HCT116 (cell line): Measurements from ENCODE around the gene SLC6A2. TPM values are rescaled to one million over a fixed set of nuclear protein-coding genes. Genes with fewer than 3 reads are reported as not detected.

ENCODE experiments used
- ATAC-seq: fragments of 200-7000 bp; cut with Tn5 transposase; 2 replicates; pipeline ENCODE4 v1.9.1; 2020; ENCODE audit warnings: mild to moderate bottlenecking, moderate library complexity
- BruUV-seq: library from RNA; stranded (reverse); fragments of 400-500 nt; replicated peaks from 2 replicates; lab custom pipeline; 2021; lab: Mats Ljungman, UMichigan
- CTCF ChIA-PET: fragments of 300-600 bp; sonication (Branson Sonifier 250); formaldehyde crosslinking; loops from one replicate; lab custom pipeline; 2021; ENCODE audit warnings: antibody characterized with exemption; lab: Charles Lee
- POLR2A ChIA-PET: fragments of 300-600, 350-600 bp; sonication (Branson Sonifier 250); formaldehyde crosslinking; loops from one replicate; lab custom pipeline; 2021; ENCODE audit warnings: antibody characterized with exemption; lab: Charles Lee
- RAD21 ChIA-PET, 2 experiments: fragments of 300-600 bp; sonication (Branson Sonifier 250); formaldehyde crosslinking; loops; one replicate each; lab custom pipeline; 2023; ENCODE audit warnings: low total read pairs in 2 of 2; ENCODE audit not compliant: uncharacterized antibody in 2 of 2, unreplicated experiment in 2 of 2, low non-redundant PET in 1 of 2; lab: Charles Lee
- DNase-seq: peaks from one replicate; pipeline ENCODE4 v3.0.0-alpha.2; 2010; ENCODE audit warnings: low read depth, low spot score
- H2AFZ ChIP-seq: fragments of 200-600 bp; shearing (Covaris generic), sonication (generic); 2 replicates; pipeline ENCODE4 v1.6.1; 2017; ENCODE audit warnings: low read depth, mixed run types, mixed read lengths, antibody characterized with exemption, low read length; ENCODE audit not compliant: poor library complexity, severe bottlenecking
- H3K27ac ChIP-seq: 2 replicates; pipeline ENCODE4 v1.5.1; 2012; ENCODE audit warnings: low read depth, low read length
- H3K27me3 ChIP-seq: fragments of 200-600 bp; sonication (generic); 2 replicates; pipeline ENCODE4 v1.6.1; 2016; ENCODE audit warnings: mixed run types, low read length, mixed read lengths; ENCODE audit not compliant: insufficient read depth
- H3K36me3 ChIP-seq, 2 experiments: fragments of 200-500 bp in 1 of 2; fragments of 200-600 bp in 1 of 2; sonication (Bioruptor generic) in 1 of 2; sonication (generic) in 1 of 2; 2 replicates each; pipeline versions ENCODE4 v1.5.1 to v1.6.1; 2014 to 2016; ENCODE audit warnings: low read length in 2 of 2, inconsistent platforms in 1 of 2, mixed read lengths in 1 of 2, mixed run types in 1 of 2; ENCODE audit not compliant: insufficient read depth in 2 of 2, control insufficient read depth in 1 of 2
- H3K4me1 ChIP-seq, 2 experiments: fragments of 200-600 bp in 1 of 2; sonication (generic) in 1 of 2; 2 replicates each; pipeline versions ENCODE4 v1.5.1 to v1.6.1; 2012 to 2017; ENCODE audit warnings: low read length in 2 of 2, inconsistent platforms in 1 of 2, mild to moderate bottlenecking in 1 of 2, mixed read lengths in 1 of 2, mixed run types in 1 of 2, moderate library complexity in 1 of 2; ENCODE audit not compliant: insufficient read depth in 2 of 2, control insufficient read depth in 1 of 2
- H3K4me2 ChIP-seq: fragments of 200-600 bp; sonication (generic); 2 replicates; pipeline ENCODE4 v1.6.1; 2017; ENCODE audit warnings: mixed run types, low read length, mixed read lengths
- H3K4me3 ChIP-seq, 2 experiments: fragments of 200-600 bp in 1 of 2; sonication (generic) in 1 of 2; replicated peaks in 1 of 2; 2 replicates each; pipeline ENCODE4 v1.5.1; 2011 to 2016; ENCODE audit warnings: low read length in 2 of 2, control low read depth in 1 of 2, low read depth in 1 of 2, mild to moderate bottlenecking in 1 of 2, mixed read lengths in 1 of 2, mixed run types in 1 of 2
- H3K79me2 ChIP-seq: fragments of 200-600 bp; sonication (generic); 2 replicates; pipeline ENCODE4 v1.6.1; 2017; ENCODE audit warnings: mild to moderate bottlenecking, mixed run types, low read length, moderate library complexity, mixed read lengths; ENCODE audit not compliant: insufficient read depth
- H3K9ac ChIP-seq: fragments of 200-600 bp; sonication (generic); 2 replicates; pipeline ENCODE4 v1.6.1; 2016; ENCODE audit warnings: low read length, mixed read lengths
- H3K9me2 ChIP-seq: fragments of 200-600 bp; sonication (generic), shearing (Covaris generic); 2 replicates; pipeline ENCODE4 v1.6.1; 2017; ENCODE audit warnings: mixed run types, mild to moderate bottlenecking, moderate library complexity; ENCODE audit not compliant: insufficient read depth
- H3K9me3 ChIP-seq, 2 experiments: fragments of 200-500 bp in 1 of 2; fragments of 200-600 bp in 1 of 2; sonication (Bioruptor generic) in 1 of 2; sonication (generic) in 1 of 2; 2 replicates each; pipeline ENCODE4 v1.6.1; 2014 to 2017; ENCODE audit warnings: low read length in 2 of 2, mixed read lengths in 2 of 2, inconsistent platforms in 1 of 2, low read depth in 1 of 2, mild to moderate bottlenecking in 1 of 2, mixed run types in 1 of 2, moderate library complexity in 1 of 2; ENCODE audit not compliant: control insufficient read depth in 1 of 2, insufficient read depth in 1 of 2
- H4K20me1 ChIP-seq: fragments of 200-600 bp; sonication (generic), shearing (Covaris generic); 2 replicates; pipeline ENCODE4 v1.6.1; 2017; ENCODE audit warnings: mixed run types, mild to moderate bottlenecking, moderate library complexity; ENCODE audit not compliant: insufficient read depth
- EZH2phosphoT487 ChIP-seq: fragments of 200-600 bp; IDR thresholded peaks from 2 replicates; pipeline ENCODE4 v1.6.1; 2018; ENCODE audit warnings: antibody characterized with exemption, borderline replicate concordance
- FOSL1 ChIP-seq: IDR thresholded peaks from 2 replicates; pipeline ENCODE4 v1.6.1; 2012; ENCODE audit warnings: low read depth
- JUND ChIP-seq: IDR thresholded peaks from 2 replicates; pipeline ENCODE4 v1.6.1; 2012
- YY1 ChIP-seq: IDR thresholded peaks from 2 replicates; pipeline ENCODE4 v1.6.1; 2011; ENCODE audit warnings: low read length, low read depth, moderate library complexity, mild to moderate bottlenecking; ENCODE audit not compliant: insufficient replicate concordance; ENCODE audit errors: extremely low read depth
- ZFX ChIP-seq: fragments of 450-650 bp; IDR thresholded peaks from 2 replicates; pipeline ENCODE4 v1.6.1; 2017
- intact Hi-C: fragments of 100-400 bp; cut with micrococcal nuclease; formaldehyde crosslinking; loops from 2 replicates; pipeline ENCODE4 v1.10.0; 2022
- total RNA-seq: library from RNA; stranded (reverse); gene quantifications from one replicate; pipeline ENCODE4 v1.2.1, GENCODE V29; 2021; ENCODE audit not compliant: unreplicated experiment
- TF ChIP-seq, protein P1 (sequence below): IDR thresholded peaks from 2 replicates; pipeline ENCODE4 v1.6.1; 2012
- TF ChIP-seq, protein P2 (sequence below), 3 experiments: fragments of 200-600 bp in 1 of 3; sonication (generic) in 1 of 3; IDR thresholded peaks in 2 of 3; conservative IDR thresholded peaks in 1 of 3; 2 replicates each; pipeline ENCODE4 v1.5.1; 2012 to 2017; ENCODE audit warnings: low read depth in 2 of 3, low read length in 2 of 3, antibody characterized with exemption in 1 of 3, borderline replicate concordance in 1 of 3, control low read depth in 1 of 3, mild to moderate bottlenecking in 1 of 3, mixed read lengths in 1 of 3, mixed run types in 1 of 3, moderate library complexity in 1 of 3; ENCODE audit not compliant: insufficient read depth in 1 of 3

Gene SLC6A2
- total RNA-seq, 1 experiment from 2014 or later = not detected

DNA sequence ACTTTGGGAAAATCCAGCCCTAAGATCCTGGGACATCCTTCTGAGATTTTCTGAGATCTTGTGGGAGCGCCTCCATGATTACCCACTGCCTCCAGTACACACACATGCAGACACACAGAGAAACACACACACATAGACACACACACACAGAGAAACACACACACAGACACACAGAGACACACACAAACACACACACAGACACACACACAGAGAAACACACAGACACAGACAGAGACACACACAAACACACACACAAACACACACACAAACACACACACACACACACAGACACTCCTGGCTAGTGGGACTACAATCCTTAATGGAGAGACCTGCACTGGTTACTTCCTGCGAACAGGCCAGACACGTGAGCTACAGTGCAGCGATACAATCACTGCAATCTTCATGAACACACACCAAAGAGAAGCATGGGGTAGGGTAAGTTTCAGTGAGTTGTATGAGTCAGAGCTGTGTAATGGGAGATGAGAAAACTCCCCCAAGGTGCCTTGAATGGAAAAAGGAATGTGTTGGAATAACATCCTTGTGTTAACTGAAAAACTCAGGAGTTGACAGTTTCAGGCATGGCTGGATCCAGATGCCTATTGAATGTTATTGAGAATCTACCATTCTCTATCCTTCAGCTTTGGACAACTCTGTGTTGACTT lies 79.5 kb downstream of the SLC6A2 start:
- H3K36me3 ChIP-seq = no peaks in the 10 kb centered on the region
- intact Hi-C loops = no loop called here
- no TSS peak for BruUV-seq
- no peak overlapping the region for H3K4me3 ChIP-seq
- DNase-seq = no peak
- H3K4me2 ChIP-seq = peak overlapping the region; percentile 39
- RAD21 ChIA-PET = no interaction called here
- ATAC-seq = no peak
- no peak overlapping the region for H2AFZ ChIP-seq
- no peaks in the 10 kb centered on the region for H3K9me3 ChIP-seq
- no peak overlapping the region for H3K27ac ChIP-seq
- no peaks in the 10 kb centered on the region for H3K79me2 ChIP-seq
- TF ChIP-seq JUND (no peak), FOSL1 (0 out of 2 replicates have a peak, but pooled peaks have one; percentile 11), EZH2phosphoT487 (no peak), ZFX (no peak), YY1 (no peak)
- TF ChIP-seq, protein P1, sequence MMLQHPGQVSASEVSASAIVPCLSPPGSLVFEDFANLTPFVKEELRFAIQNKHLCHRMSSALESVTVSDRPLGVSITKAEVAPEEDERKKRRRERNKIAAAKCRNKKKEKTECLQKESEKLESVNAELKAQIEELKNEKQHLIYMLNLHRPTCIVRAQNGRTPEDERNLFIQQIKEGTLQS = no peak
- TF ChIP-seq, protein P2, sequence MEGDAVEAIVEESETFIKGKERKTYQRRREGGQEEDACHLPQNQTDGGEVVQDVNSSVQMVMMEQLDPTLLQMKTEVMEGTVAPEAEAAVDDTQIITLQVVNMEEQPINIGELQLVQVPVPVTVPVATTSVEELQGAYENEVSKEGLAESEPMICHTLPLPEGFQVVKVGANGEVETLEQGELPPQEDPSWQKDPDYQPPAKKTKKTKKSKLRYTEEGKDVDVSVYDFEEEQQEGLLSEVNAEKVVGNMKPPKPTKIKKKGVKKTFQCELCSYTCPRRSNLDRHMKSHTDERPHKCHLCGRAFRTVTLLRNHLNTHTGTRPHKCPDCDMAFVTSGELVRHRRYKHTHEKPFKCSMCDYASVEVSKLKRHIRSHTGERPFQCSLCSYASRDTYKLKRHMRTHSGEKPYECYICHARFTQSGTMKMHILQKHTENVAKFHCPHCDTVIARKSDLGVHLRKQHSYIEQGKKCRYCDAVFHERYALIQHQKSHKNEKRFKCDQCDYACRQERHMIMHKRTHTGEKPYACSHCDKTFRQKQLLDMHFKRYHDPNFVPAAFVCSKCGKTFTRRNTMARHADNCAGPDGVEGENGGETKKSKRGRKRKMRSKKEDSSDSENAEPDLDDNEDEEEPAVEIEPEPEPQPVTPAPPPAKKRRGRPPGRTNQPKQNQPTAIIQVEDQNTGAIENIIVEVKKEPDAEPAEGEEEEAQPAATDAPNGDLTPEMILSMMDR (IDR thresholded peaks at IDR 0.05 in 2 of 3, conservative IDR thresholded peaks at IDR 0.05 in 1 of 3; ENCODE audit: borderline replicate concordance in 1 of 3, insufficient read depth in 1 of 3, low read depth in 2 of 3, low read length in 2 of 3) = no peak
- CTCF ChIA-PET = interaction anchor here (1.3 kb wide), 1 partner anchor 30 kb away, joined by 3 read pairs; no protein-coding TSS in a partner anchor
- POLR2A ChIA-PET = no interaction called here
- H3K27me3 ChIP-seq = peaks cover 21% of the 10 kb centered on the region; the same call in 1 of the 2 replicates
- H3K9ac ChIP-seq = no peak overlapping the region
- H3K9me2 ChIP-seq = no peaks in the 10 kb centered on the region
- H3K4me1 ChIP-seq = peaks cover 0 to 19% of the 10 kb centered on the region in 2 experiments; a peak in 2 of 4 replicates
- no peaks in the 10 kb centered on the region for H4K20me1 ChIP-seq
